Hematopoietic multipotent progenitor cell treated with erythropoietin and hydrocortisone succinate and interleukin-3 and kit ligand, for 4 days (in vitro differentiated cells): ENCODE measurements around the gene ATXN2.
A peak's percentile ranks its signal among the peaks of the same experiment; 100 is the strongest.
"Not testable (repeated sequence)": the region's sequence is repeated elsewhere in the genome, so short reads cannot be mapped to it uniquely, and the experiment has no call there.

ENCODE experiments used
- DNase-seq: peaks from one replicate; pipeline ENCODE4 v3.0.0-alpha.2; 2015

Gene ATXN2

GRCh38 chr12:111598637-111599452 is at the start of gene ATXN2:
Gene ATXN2, minus strand, starts transcription at chr12:111599315. Its CDS starts 281 bp downstream, at chr12:111599034.
- DNase-seq: peak; percentile 82

- no peak for DNase-seq
Observed at GRCh38 chr12:111645433-111645832, 46.3 kb upstream of the ATXN2 start.

- DNase-seq: peak; percentile 32
Observed at GRCh38 chr12:111643427-111643826, 44.3 kb upstream of the ATXN2 start.

- no peak for DNase-seq
Observed at GRCh38 chr12:111642681-111643426, 43.7 kb upstream of the ATXN2 start.

- DNase-seq: no peak
Observed at GRCh38 chr12:111640506-111640905, 41.4 kb upstream of the ATXN2 start.

GRCh38 chr12:111638556-111638955 is 39.4 kb upstream of the ATXN2 start:
- DNase-seq: peak; percentile 49

GRCh38 chr12:111636209-111636945 is 37.3 kb upstream of the ATXN2 start:
- DNase-seq: peak; percentile 91

- DNase-seq: peak; percentile 89
Observed at GRCh38 chr12:111635524-111635923, 36.4 kb upstream of the ATXN2 start.

- no peak for DNase-seq
Observed at GRCh38 chr12:111628505-111629260, 29.6 kb upstream of the ATXN2 start.

- no peak for DNase-seq
Observed at GRCh38 chr12:111626230-111626629, 27.1 kb upstream of the ATXN2 start.

- no peak for DNase-seq
Observed at GRCh38 chr12:111624540-111624939, 25.4 kb upstream of the ATXN2 start.

GRCh38 chr12:111617841-111618240 is 18.7 kb upstream of the ATXN2 start:
- DNase-seq: not testable (repeated sequence)

- no peak for DNase-seq
Observed at GRCh38 chr12:111616177-111616623, 17.1 kb upstream of the ATXN2 start.

- peak; percentile 39 for DNase-seq
Observed at GRCh38 chr12:111607239-111607638, 8.1 kb upstream of the ATXN2 start.

- no peak for DNase-seq
Observed at GRCh38 chr12:111606767-111607230, 7.7 kb upstream of the ATXN2 start.

- DNase-seq: no peak
Observed at GRCh38 chr12:111605911-111606766, 7.0 kb upstream of the ATXN2 start.

GRCh38 chr12:111602857-111603256 is 3.7 kb upstream of the ATXN2 start:
- not testable (repeated sequence) for DNase-seq

GRCh38 chr12:111602348-111602747 is 3.2 kb upstream of the ATXN2 start:
- DNase-seq: no peak

GRCh38 chr12:111600986-111601385 is 1.9 kb upstream of the ATXN2 start:
- DNase-seq: not testable (repeated sequence)

GRCh38 chr12:111600205-111600642 is 1.1 kb upstream of the ATXN2 start:
- DNase-seq: peak; percentile 20
